Measurements from ENCODE around the gene PTPN1.
A peak's percentile ranks its signal among the peaks of the same experiment; 100 is the strongest.

- TF ChIP-seq, protein P1, sequence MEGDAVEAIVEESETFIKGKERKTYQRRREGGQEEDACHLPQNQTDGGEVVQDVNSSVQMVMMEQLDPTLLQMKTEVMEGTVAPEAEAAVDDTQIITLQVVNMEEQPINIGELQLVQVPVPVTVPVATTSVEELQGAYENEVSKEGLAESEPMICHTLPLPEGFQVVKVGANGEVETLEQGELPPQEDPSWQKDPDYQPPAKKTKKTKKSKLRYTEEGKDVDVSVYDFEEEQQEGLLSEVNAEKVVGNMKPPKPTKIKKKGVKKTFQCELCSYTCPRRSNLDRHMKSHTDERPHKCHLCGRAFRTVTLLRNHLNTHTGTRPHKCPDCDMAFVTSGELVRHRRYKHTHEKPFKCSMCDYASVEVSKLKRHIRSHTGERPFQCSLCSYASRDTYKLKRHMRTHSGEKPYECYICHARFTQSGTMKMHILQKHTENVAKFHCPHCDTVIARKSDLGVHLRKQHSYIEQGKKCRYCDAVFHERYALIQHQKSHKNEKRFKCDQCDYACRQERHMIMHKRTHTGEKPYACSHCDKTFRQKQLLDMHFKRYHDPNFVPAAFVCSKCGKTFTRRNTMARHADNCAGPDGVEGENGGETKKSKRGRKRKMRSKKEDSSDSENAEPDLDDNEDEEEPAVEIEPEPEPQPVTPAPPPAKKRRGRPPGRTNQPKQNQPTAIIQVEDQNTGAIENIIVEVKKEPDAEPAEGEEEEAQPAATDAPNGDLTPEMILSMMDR (IDR thresholded peaks at IDR 0.05 in 4 of 5, conservative IDR thresholded peaks at IDR 0.05 in 1 of 5), result no peak
- peak; percentile 4 to 12 for TF ChIP-seq POLR2A (IDR thresholded peaks at IDR 0.05)
Measured at GRCh38 chr20:50462093-50462690, 48.0 kb upstream of the PTPN1 start.

Measured in gastrocnemius medialis (tissue), 4 donors.